GM18507 (cell line): Measurements from ENCODE around the gene PNPLA7.
"Not testable (repeated sequence)": the region's sequence is repeated elsewhere in the genome, so short reads cannot be mapped to it uniquely, and the experiment has no call there.

Experiments
- DNase-seq: peaks from one replicate; pipeline ENCODE4 v3.0.0; 2011; ENCODE audit warnings: low read depth; ENCODE audit not compliant: insufficient read length; ENCODE audit errors: extremely low spot score
- FAIRE-seq: peaks from 2 replicates; lab custom pipeline; 2011; peaks lifted over from hg19 to GRCh38; lab: Jason Lieb, UNC

Gene PNPLA7

DNA sequence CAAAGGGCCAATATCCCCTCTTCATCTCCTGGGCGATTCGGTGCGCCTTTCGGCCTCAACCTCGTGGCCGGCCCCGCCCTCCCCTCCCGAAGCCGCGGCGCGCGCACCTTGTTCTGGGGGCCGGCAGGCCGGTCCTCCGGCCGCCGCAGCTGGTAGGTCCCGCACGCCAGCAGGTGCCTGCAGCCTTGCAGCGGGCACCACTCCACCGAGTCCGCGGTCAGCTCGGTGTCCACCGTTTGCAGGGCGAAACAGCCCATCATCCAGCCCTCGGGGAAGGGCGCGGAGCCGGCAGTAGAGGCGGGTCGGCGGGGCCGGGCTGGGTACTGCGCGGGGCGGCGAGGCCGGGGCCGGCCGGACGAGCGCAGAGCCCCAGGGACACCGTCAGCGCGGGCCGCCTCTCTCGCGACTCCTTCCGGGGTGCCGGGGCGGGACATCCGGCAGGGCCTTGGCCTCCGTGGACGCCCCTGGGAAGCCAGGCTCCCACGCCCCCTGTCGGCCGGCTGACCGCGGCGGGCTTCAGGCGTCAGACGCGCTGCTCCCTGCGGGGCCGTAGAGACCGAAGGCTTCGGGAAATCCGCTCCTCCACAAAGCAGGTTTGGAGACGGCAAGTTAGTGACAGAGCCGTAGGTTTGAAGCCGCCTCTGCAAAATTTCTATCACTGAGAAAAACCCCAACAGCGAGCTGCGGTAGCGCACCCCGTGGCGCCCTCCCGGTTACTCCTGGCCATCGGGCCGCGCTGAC lies 28.5 kb upstream of the PNPLA7 start, which contains the start of gene DPH7:
DPH7 (minus strand) TSS at position 408 of the 741 bp plus-strand sequence; CDS start at position 260, 148 bp downstream.
- FAIRE-seq (peak; percentile 89), DNase-seq (peak; percentile 99)

DNA sequence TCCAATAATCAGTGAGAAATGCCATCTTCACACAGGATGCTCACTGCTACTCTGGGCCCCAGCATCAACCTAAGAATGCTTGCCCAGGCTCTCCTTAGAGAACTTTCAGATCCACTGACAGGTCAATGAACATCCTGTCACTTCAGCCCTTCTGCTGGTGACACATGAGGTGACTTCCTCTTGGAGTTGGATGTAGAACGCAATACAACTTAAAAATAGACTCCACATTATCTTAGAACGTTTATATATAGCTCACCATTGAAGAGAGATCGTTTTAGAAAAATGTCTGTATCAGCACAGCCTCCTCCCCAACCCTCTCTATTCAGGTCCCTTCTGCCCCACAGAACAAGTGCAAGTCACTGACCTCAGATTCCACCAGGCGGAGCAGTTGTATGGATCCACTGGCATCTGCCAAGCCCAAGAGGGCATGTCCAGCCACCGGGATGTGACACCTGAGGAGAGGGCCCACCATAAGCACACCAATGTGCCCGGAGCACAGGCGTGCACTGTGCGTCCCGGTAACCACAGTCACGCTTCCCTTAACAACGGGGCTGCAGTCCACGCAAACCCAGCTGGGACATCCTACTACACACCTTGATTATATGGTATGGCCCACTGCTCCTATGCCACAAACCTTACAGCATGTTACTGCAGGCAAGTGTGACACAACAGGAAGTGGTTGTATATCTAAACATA lies 25.7 kb upstream of the PNPLA7 start:
- no peak for DNase-seq
- no peak for FAIRE-seq

DNA sequence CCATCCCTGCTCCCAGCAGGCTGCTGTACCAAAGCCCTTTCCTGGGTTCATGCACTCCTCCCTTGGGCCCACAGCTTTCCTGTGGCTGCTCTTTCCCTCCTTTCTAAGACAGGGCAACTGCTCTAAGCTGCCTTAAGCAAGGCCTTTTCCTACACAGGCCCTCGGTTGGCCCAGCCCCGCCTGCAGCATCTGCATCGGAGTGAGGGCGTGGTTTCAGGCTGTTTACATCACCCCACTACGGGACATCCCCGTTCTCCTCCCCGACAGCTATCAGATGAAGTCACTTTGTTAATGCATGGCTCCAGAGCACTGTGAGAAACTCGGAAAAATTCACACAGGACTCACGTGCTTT lies 25.1 kb upstream of the PNPLA7 start:
- DNase-seq, result no peak
- no peak for FAIRE-seq

DNA sequence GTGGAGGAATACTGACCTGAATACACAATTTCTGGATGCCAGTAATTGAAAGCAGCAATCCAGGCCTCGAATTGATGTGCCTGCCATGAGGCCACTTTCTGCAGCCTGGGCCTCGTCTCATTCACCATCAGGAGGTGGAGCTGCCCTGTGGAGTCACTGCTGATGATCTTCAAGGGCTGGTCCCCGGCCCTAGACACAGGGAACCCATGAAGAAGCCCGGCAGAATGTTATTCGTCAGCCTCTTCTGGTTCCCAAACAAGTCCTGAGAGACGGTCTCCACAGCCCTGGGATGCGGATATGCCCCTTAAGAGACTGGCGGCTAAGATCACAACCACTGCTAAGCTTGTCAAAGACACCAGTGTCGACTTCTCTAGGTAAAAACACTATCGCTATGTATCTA lies 24.0 kb upstream of the PNPLA7 start:
- no peak for FAIRE-seq
- no peak for DNase-seq

DNA sequence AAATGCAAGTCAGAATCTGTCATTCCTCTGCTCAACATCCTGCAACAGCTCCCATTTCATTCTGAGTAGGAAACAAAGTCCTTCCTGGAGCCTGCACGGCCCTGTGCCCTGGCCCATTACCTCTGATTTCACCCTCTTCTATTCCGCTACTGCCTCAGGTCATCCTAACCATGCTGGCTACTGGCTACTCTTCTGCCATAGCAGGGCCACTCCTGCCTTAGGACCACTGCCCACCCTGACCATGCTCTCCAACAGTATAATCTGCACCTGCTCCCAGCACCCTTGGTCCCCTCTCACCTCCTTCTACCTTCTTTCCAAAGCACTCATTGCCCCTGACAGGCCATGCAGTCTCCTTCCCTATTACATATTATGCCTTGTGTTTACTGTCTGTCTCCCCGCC lies 20.4 kb upstream of the PNPLA7 start:
- no peak for DNase-seq
- no peak for FAIRE-seq

DNA sequence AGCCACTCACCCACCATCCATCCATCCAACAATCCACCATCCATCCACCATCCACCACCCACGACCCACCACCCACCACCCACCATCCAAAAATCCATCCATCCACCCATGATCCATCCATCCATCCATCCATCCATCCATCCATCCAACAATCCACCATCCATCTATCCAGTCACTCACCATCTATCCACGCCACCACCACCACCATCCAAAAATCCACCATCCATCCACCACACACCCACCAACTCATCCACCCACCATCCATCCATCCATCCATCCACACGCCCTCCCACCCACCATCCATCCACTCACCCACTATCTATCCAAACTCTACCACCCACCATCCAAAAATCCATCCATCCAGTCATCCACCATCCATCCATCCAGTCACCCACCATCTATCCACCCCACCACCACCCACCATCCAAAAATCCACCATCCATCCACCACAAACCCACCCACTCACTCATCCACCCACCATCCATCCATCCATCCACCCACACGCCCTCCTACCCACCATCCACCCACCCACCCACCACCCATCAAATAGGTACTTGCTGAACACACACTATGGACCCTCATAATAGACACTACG lies 19.5 kb upstream of the PNPLA7 start:
- FAIRE-seq (no peak), DNase-seq (no peak)

DNA sequence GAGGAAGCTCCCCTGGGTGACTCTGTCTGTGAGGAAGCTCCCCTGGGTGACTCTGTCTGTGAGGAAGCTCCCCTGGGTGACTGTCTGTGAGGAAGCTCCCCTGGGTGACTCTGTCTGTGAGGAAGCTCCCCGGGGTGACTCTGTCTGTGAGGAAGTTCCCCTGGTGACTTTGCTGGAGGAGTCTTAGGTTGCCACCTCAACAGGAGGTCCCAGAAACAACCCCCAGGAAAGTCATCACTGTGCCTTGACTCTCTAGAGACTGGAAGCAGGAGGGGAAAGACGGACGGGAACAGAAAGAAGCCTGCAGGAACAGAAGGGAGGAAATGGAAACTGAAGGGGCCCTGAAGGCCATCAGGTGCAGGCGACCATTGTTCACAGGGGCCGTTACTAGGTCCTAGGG lies 18.2 kb upstream of the PNPLA7 start:
- DNase-seq, result not testable (repeated sequence)

DNA sequence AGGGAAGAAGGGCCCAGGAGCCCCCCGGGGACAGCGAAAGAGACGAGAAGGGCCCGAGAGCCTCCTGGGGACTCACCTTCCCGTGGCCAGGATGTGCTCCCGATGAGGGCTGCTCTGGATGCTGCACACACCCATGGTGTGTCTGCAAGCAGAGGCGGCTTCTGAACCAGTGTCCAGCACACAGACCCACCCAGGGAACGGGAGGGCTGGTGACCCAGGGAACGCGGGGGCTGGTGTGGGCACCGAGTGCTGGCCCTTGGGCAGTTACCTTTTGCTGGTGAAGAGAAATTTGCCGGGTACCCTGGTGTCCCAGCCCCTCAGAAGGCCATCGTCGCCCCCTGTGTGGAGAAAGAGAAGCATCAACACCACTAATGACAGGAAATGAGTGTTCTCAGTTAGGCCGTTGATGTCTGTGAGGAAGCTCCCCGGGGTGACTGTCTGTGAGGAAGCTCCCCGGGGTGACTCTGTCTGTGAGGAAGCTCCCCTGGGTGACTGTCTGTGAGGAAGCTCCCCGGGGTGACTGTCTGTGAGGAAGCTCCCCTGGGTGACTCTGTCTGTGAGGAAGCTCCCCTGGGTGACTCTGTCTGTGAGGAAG lies 14.7 kb upstream of the PNPLA7 start:
- no peak for DNase-seq
- FAIRE-seq, result no peak

More for the DNA sequence above, 18.2 kb upstream of the PNPLA7 start:
- FAIRE-seq, result not testable (repeated sequence)

DNA sequence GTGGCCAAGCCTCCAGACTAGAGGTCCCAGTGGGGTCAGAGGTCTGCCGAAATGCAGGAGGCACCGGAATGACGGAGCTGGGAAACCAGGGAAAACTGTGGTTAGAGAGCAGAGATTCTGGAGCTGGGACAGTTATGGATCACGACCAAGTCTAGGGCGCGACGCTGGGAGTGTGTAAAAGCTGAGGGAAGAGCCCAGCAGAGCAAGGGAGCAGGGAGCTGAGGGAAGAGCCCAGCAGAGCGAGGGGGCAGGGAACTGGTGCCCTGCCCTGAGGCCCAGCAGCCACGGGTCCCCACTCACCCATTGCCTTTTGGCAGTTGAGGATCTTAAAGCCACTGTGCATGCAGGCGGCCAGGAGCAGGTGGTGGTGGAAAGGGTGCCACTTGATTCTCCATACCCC lies 13.9 kb upstream of the PNPLA7 start:
- no peak for DNase-seq
- FAIRE-seq, result no peak

DNA sequence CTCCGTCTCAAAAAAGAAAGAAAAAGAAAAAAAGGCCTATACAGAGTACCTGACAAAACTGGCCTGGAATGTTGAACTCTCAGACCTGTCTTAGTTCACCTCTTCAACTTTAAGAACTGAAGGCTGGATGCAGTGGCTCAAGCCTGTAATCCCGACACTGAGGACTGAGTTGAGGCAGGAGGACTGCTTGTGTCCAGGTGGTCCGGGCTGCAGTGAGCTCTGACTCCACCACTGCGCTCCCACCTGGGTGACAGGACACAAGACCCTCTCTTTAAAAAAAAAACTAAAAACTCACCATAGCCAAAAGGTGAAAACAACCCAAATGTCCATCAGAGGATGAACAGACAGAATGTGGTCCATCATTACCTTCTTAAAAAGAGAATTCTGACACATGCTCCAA lies 7.9 kb upstream of the PNPLA7 start:
- DNase-seq (no peak), FAIRE-seq (no peak)

DNA sequence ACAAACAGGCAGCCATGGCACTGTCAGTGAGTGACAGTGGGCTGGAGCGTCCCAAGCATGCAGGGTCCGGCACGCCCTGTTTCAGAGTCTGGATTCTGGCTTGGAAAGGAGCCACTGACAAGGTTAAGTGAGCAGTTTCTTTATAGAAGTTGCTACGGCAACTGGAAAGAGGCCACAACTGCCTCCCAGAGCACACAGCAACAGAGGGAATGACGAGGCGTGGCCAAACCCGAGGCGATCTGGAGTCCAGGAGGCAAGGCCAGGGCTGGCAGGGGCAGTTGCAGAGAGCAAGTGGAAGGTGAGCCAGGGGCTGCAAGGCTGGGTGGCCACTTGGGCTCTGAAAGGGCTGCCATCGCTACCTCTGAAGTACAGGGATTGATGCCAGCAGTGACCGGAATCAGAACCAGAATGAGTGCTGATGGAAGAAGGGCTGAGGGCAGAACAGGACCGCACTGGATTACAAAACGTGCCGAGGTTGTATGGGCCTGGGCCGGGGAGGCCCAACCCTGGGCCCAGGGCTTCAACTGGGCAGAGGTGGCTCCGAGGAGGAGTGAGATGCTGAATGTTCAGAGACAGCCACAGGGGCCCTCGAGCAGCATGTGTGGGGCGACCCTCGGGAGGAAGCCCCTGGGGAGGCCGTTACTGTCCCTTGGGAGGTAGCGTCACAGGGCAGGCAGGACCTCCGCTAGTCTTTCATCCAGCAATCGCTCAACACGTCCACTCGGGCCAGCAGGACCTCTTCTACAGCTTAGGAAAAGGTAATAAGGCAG lies 6.1 kb upstream of the PNPLA7 start:
- FAIRE-seq (no peak), DNase-seq (no peak)

DNA sequence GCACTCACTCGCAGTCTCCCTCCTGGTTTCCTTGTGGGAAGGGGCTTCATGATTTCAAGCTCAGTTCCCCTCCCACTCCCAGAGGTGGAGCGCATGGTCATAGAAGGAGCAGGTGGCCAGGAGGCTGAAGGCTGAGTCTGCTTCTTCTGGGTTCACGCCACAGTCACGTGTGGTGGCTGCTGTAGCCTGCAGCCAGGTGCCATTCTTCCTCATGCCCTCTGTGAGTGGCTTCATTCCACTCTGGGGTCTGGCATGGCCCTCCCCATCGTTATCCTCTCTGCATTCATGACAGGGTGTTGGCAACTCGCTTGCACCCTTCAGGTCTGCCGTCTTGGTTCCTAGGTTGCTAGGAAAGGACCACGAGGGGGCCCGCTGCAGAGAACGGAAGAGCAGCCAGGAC lies 5.0 kb upstream of the PNPLA7 start:
- FAIRE-seq, result no peak
- no peak for DNase-seq

DNA sequence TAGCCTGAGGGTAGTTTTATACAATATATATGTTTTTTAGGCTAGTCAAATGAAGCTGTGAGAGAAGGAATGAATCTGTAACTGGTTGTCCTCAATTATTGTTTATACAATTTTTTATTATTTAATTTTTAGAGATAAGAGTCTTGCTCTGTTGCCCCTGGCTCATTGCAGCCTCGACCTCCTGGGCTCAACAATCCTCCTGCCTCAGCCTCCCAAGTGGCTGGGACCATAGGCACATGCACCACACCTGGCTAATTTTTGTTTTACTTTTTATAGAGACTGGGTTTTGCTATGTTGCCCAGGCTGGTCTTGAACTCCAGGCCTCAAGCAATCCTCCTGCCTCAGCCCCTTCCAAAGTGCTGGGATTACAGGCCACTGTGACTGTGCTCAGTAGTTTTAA lies 4.1 kb upstream of the PNPLA7 start:
- no peak for DNase-seq
- no peak for FAIRE-seq

DNA sequence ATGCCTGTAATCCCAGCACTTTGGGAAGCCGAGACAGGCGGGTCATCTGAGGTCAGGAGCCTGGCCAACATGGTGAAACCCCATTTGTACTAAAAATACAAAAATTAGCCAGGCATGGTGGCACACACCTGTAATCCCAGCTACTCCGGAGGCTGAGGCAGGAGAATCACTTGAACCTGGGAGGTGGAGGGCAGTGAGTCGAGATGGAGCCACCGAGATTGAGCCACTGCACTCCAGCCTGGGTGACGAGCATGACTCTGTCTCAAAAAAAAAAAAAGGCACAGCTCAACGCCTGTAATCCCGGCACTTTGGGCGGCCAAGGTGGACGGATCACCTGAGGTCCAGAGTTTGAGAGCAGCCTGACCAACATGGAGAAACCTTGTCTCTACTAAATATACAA lies 3.5 kb upstream of the PNPLA7 start:
- not testable (repeated sequence) for FAIRE-seq

DNA sequence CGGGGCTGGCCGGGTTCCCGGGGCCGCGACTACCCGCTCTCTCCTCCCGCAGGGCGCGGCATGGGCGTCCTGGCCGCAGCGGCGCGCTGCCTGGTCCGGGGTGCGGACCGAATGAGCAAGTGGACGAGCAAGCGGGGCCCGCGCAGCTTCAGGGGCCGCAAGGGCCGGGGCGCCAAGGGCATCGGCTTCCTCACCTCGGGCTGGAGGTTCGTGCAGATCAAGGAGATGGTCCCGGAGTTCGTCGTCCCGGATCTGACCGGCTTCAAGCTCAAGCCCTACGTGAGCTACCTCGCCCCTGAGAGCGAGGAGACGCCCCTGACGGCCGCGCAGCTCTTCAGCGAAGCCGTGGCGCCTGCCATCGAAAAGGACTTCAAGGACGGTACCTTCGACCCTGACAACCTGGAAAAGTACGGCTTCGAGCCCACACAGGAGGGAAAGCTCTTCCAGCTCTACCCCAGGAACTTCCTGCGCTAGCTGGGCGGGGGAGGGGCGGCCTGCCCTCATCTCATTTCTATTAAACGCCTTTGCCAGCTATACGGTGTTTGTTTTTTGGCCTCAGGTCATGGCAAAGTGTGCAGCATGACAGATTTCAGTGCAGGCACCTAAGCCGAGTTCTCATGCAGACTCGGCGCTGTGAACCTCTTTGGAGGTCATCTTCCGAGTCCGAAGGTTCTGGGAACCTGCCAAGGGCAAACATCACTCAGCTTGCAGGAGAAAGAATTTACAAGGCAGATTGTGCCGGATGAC lies 2.0 kb upstream of the PNPLA7 start:
- peak; percentile 12 for FAIRE-seq
- peak; percentile 18 for DNase-seq

More for the DNA sequence above, 3.5 kb upstream of the PNPLA7 start:
- DNase-seq, result not testable (repeated sequence)

DNA sequence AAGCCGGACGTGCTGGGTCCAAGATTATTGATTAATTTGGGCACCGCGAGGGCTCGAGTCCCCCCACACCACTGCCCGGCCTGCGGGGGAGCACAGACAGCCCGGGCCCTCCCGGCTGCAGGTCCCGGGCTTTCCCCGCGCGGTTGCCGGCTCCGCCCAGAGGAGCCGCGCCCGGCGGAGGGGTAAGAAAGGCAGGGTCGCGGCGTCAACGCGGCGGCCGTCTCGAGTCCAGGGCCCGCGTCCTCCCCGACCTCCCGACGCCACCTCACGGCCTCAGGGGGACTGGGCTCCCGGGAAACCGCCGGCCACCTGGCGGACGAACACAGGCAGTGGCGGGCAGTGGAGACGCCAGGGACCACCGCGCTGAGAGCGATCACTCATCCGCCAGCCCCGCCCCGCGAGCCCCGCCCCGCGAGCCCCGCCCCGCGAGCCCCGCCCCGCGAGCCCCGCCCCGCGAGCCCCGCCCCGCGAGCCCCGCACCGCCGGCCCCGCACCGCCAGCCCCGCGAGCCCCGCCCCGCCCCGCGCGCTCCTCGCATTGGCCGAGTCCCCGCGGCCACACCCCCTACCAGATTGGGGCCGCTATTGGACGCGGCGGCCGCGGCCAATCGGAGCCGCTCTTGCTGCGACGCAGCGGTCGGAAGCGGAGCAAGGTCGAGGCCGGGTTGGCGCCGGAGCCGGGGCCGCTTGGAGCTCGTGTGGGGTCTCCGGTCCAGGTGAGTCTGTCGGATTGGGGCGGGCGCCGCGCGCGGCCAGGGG lies 1.2 kb upstream of the PNPLA7 start, which contains the start of gene MRPL41:
MRPL41 (plus strand) TSS at position 616 of the 758 bp plus-strand sequence. CDS start 203 bp downstream, outside the sequence.
- FAIRE-seq, result peak; percentile 93
- peak; percentile 89 for DNase-seq

DNA sequence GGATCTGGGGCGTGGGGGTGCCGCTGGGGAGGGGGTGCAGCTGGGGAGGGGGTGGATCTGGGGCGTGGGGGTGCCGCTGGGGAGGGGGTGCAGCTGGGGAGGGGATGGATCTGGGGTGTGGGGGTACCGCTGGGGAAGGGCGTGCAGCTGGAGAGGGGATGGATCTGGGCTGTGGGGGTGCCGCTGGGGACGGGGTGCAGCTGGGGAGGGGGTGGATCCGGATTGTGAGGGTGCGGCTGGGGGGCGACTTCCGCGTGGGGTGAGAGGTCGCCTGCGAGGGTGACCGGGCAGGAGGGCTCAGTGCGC lies 709 bp upstream of the PNPLA7 start:
- not testable (repeated sequence) for DNase-seq, FAIRE-seq
